GM23338 (cell line): Measurements from ENCODE around the gene TK1. TPM values are rescaled to one million over a fixed set of nuclear protein-coding genes. Genes with fewer than 3 reads are reported as not detected.

ENCODE experiments used
- EZH2 ChIP-seq: fragments of 200-600 bp; sonication (generic); IDR thresholded peaks from one replicate; pipeline ENCODE4 v1.8.0; 2017; ENCODE audit warnings: antibody characterized with exemption, mild to moderate bottlenecking, low read depth; ENCODE audit not compliant: unreplicated experiment
- EZH2phosphoT487 ChIP-seq: fragments of 200-600 bp; sonication (generic); IDR thresholded peaks from one replicate; pipeline ENCODE4 v1.8.1; 2018; ENCODE audit warnings: antibody characterized with exemption; ENCODE audit not compliant: unreplicated experiment
- JUNB ChIP-seq: IDR thresholded peaks from one replicate; pipeline ENCODE4 v1.6.1; 2016; ENCODE audit warnings: antibody characterized with exemption; ENCODE audit not compliant: unreplicated experiment
- NANOG ChIP-seq: IDR thresholded peaks from 2 replicates; pipeline ENCODE4 v1.6.1; 2016; ENCODE audit warnings: antibody characterized with exemption, borderline replicate concordance
- POLR2AphosphoS5 ChIP-seq: IDR thresholded peaks from 2 replicates; pipeline ENCODE4 v1.6.1; 2016; ENCODE audit warnings: antibody characterized with exemption, low read depth
- STAT1 ChIP-seq: IDR thresholded peaks from one replicate; pipeline ENCODE4 v1.6.1; 2016; ENCODE audit warnings: antibody characterized with exemption; ENCODE audit not compliant: unreplicated experiment
- polyA plus RNA-seq: library from polyadenylated mRNA; unstranded; fragments of >200 nt; fragmentation: Nextera tagmentation; extraction: Ambion mirVana; gene quantifications from 2 replicates; pipeline ENCODE4 v1.2.1, GENCODE V29; 2016
- total RNA-seq: library from RNA; depleted of rRNA; stranded (reverse); fragments of >200 nt; shearing (Covaris generic); gene quantifications from 2 replicates; pipeline ENCODE4 v1.2.3, GENCODE V29; 2014
- TF ChIP-seq, protein P1 (sequence below): fragments of 250-450 bp; sonication (Bioruptor Pico); IDR thresholded peaks from 2 replicates; pipeline ENCODE4 v1.5.0; 2020; ENCODE audit warnings: mild to moderate bottlenecking, moderate library complexity
- TF ChIP-seq, protein P2 (sequence below), 2 experiments: fragments of 200-600 bp in 1 of 2; sonication (generic) in 1 of 2; conservative IDR thresholded peaks; 2 replicates each; pipeline versions ENCODE4 v1.5.1 to v1.6.1; 2016 to 2017; ENCODE audit warnings: antibody characterized with exemption in 2 of 2, low read depth in 2 of 2, mild to moderate bottlenecking in 2 of 2, moderate library complexity in 1 of 2

The TK1 gene
- total and polyA plus RNA-seq, 2 experiments from 2014 or later, result 74.5 to 84.4 TPM

DNA sequence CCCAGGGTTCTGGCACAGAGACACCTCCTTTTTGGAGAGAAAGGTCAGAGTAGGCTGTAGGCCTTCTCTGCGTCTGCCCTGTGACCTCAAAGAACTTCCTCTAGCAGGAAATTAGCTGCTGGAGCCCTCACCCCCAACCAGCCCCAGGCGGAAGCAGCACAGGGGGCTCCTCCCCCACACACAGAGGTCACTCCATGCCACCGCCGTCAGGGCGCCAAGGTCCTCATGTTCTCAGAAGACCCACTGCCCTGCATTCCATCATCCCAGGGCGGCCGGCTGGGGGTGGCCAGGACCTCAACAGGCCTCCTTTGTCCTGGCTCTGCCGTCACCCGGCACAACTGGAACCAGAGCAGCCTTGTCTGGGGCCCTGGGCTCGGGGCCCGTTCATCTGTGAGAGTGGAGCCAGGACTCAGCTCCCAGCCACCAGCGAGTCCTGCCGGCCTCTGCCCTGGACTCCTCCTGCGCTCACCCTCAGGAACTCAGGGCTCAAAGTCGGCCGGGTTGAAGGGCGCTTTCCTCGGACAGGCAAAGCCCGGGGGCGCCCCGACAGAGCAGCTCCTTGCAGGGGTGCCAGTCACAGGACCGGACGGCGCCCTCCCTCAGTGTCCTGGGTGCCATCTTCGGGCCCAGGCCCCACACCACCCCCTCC is 59.5 kb downstream of the TK1 start (continued):
- TF ChIP-seq, protein P1, sequence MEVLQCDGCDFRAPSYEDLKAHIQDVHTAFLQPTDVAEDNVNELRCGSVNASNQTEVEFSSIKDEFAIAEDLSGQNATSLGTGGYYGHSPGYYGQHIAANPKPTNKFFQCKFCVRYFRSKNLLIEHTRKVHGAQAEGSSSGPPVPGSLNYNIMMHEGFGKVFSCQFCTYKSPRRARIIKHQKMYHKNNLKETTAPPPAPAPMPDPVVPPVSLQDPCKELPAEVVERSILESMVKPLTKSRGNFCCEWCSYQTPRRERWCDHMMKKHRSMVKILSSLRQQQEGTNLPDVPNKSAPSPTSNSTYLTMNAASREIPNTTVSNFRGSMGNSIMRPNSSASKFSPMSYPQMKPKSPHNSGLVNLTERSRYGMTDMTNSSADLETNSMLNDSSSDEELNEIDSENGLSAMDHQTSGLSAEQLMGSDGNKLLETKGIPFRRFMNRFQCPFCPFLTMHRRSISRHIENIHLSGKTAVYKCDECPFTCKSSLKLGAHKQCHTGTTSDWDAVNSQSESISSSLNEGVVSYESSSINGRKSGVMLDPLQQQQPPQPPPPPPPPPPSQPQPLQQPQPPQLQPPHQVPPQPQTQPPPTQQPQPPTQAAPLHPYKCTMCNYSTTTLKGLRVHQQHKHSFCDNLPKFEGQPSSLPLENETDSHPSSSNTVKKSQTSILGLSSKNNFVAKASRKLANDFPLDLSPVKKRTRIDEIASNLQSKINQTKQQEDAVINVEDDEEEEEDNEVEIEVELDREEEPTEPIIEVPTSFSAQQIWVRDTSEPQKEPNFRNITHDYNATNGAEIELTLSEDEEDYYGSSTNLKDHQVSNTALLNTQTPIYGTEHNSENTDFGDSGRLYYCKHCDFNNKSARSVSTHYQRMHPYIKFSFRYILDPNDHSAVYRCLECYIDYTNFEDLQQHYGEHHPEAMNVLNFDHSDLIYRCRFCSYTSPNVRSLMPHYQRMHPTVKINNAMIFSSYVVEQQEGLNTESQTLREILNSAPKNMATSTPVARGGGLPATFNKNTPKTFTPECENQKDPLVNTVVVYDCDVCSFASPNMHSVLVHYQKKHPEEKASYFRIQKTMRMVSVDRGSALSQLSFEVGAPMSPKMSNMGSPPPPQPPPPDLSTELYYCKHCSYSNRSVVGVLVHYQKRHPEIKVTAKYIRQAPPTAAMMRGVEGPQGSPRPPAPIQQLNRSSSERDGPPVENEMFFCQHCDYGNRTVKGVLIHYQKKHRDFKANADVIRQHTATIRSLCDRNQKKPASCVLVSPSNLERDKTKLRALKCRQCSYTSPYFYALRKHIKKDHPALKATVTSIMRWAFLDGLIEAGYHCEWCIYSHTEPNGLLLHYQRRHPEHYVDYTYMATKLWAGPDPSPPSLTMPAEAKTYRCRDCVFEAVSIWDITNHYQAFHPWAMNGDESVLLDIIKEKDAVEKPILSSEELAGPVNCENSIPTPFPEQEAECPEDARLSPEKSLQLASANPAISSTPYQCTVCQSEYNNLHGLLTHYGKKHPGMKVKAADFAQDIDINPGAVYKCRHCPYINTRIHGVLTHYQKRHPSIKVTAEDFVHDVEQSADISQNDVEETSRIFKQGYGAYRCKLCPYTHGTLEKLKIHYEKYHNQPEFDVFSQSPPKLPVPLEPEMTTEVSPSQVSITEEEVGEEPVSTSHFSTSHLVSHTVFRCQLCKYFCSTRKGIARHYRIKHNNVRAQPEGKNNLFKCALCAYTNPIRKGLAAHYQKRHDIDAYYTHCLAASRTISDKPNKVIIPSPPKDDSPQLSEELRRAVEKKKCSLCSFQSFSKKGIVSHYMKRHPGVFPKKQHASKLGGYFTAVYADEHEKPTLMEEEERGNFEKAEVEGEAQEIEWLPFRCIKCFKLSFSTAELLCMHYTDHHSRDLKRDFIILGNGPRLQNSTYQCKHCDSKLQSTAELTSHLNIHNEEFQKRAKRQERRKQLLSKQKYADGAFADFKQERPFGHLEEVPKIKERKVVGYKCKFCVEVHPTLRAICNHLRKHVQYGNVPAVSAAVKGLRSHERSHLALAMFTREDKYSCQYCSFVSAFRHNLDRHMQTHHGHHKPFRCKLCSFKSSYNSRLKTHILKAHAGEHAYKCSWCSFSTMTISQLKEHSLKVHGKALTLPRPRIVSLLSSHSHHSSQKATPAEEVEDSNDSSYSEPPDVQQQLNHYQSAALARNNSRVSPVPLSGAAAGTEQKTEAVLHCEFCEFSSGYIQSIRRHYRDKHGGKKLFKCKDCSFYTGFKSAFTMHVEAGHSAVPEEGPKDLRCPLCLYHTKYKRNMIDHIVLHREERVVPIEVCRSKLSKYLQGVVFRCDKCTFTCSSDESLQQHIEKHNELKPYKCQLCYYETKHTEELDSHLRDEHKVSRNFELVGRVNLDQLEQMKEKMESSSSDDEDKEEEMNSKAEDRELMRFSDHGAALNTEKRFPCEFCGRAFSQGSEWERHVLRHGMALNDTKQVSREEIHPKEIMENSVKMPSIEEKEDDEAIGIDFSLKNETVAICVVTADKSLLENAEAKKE (CRISPR knock-in tag), result no peak
- TF ChIP-seq JUNB, result no peak
- no peak for TF ChIP-seq NANOG
- no peak for TF ChIP-seq EZH2
- TF ChIP-seq EZH2phosphoT487, result no peak
- no peak for TF ChIP-seq STAT1
- TF ChIP-seq POLR2AphosphoS5, result no peak
- TF ChIP-seq, protein P2, sequence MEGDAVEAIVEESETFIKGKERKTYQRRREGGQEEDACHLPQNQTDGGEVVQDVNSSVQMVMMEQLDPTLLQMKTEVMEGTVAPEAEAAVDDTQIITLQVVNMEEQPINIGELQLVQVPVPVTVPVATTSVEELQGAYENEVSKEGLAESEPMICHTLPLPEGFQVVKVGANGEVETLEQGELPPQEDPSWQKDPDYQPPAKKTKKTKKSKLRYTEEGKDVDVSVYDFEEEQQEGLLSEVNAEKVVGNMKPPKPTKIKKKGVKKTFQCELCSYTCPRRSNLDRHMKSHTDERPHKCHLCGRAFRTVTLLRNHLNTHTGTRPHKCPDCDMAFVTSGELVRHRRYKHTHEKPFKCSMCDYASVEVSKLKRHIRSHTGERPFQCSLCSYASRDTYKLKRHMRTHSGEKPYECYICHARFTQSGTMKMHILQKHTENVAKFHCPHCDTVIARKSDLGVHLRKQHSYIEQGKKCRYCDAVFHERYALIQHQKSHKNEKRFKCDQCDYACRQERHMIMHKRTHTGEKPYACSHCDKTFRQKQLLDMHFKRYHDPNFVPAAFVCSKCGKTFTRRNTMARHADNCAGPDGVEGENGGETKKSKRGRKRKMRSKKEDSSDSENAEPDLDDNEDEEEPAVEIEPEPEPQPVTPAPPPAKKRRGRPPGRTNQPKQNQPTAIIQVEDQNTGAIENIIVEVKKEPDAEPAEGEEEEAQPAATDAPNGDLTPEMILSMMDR (conservative IDR thresholded peaks at IDR 0.05; ENCODE audit: low read depth in 2 of 2), result no peak
